Keratinocyte (primary cell): ENCODE measurements around the gene ROBO4. TPM values are rescaled to one million over a fixed set of nuclear protein-coding genes. Genes with fewer than 3 reads are reported as not detected.

Experiments used
- DNase-seq: peaks from one replicate; pipeline ENCODE4 v3.0.0-alpha.2; 2011; ENCODE audit warnings: low read depth, missing footprints, low spot score
- FAIRE-seq: peaks from 2 replicates; lab custom pipeline; 2011; peaks lifted over from hg19 to GRCh38; lab: Jason Lieb, UNC
- H2AFZ ChIP-seq: 2 replicates; pipeline ENCODE4 v1.6.0; 2012; ENCODE audit warnings: low read length, control low read depth, inconsistent platforms; ENCODE audit not compliant: control insufficient read depth
- H3K27ac ChIP-seq: 2 replicates; pipeline ENCODE4 v1.5.1; 2011; ENCODE audit warnings: low read length; ENCODE audit not compliant: control insufficient read depth, insufficient read depth
- H3K27me3 ChIP-seq: 3 replicates; pipeline ENCODE4 v1.6.0; 2011; ENCODE audit warnings: low read length; ENCODE audit not compliant: control insufficient read depth, insufficient read depth; ENCODE audit errors: extremely low read depth
- H3K36me3 ChIP-seq, 2 experiments: 2 replicates in 1 of 2; 3 replicates in 1 of 2; pipeline ENCODE4 v1.5.1; 2011; ENCODE audit warnings: low read length in 2 of 2, mild to moderate bottlenecking in 1 of 2; ENCODE audit not compliant: control insufficient read depth in 2 of 2, insufficient read depth in 2 of 2; ENCODE audit errors: extremely low read depth in 1 of 2
- H3K4me1 ChIP-seq: 3 replicates; pipeline ENCODE4 v1.5.1; 2011; ENCODE audit warnings: low read length; ENCODE audit not compliant: control insufficient read depth, insufficient read depth; ENCODE audit errors: extremely low read depth
- H3K4me2 ChIP-seq: 3 replicates; pipeline ENCODE4 v1.6.0; 2011; ENCODE audit warnings: low read depth, low read length; ENCODE audit not compliant: control insufficient read depth, insufficient read depth; ENCODE audit errors: extremely low read depth
- H3K4me3 ChIP-seq, 3 experiments: fragments of 200-600 bp in 1 of 3; sonication (generic) in 1 of 3; 2 replicates in 2 of 3; 3 replicates in 1 of 3; pipeline ENCODE4 v1.5.1; 2011 to 2016; ENCODE audit warnings: low read length in 3 of 3, mild to moderate bottlenecking in 3 of 3, control low read depth in 2 of 3, inconsistent platforms in 1 of 3, low read depth in 1 of 3, mixed read lengths in 1 of 3, mixed run types in 1 of 3, moderate library complexity in 1 of 3; ENCODE audit not compliant: control insufficient read depth in 2 of 3, insufficient read depth in 2 of 3; ENCODE audit errors: extremely low read depth in 1 of 3
- H3K79me2 ChIP-seq: 2 replicates; pipeline ENCODE4 v1.6.0; 2012; ENCODE audit warnings: low read length; ENCODE audit not compliant: control insufficient read depth, insufficient read depth
- H3K9ac ChIP-seq: 3 replicates; pipeline ENCODE4 v1.6.0; 2011; ENCODE audit warnings: low read length; ENCODE audit not compliant: control insufficient read depth, insufficient read depth; ENCODE audit errors: extremely low read depth
- H3K9me1 ChIP-seq: 3 replicates; pipeline ENCODE4 v1.6.0; 2011; ENCODE audit warnings: low read length; ENCODE audit not compliant: control insufficient read depth, insufficient read depth; ENCODE audit errors: extremely low read depth
- H3K9me3 ChIP-seq: 2 replicates; pipeline ENCODE4 v1.5.1; 2012; ENCODE audit warnings: low read depth, low read length; ENCODE audit not compliant: control insufficient read depth
- H4K20me1 ChIP-seq: 3 replicates; pipeline ENCODE4 v1.6.0; 2011; ENCODE audit warnings: low read length; ENCODE audit not compliant: control insufficient read depth, insufficient read depth; ENCODE audit errors: extremely low read depth
- CTCF ChIP-seq, 3 experiments: IDR thresholded peaks in 1 of 3; conservative IDR thresholded peaks in 1 of 3; optimal IDR thresholded peaks in 1 of 3; 2 replicates in 2 of 3; 3 replicates in 1 of 3; pipeline versions ENCODE3 to v1.5.1; 2011; ENCODE audit warnings: low read length in 3 of 3, mild to moderate bottlenecking in 3 of 3, moderate library complexity in 2 of 3, control low read depth in 1 of 3, inconsistent platforms in 1 of 3; ENCODE audit not compliant: insufficient read depth in 2 of 3; ENCODE audit errors: extremely low read depth in 1 of 3
- EZH2 ChIP-seq: IDR thresholded peaks from one replicate; pipeline ENCODE4 v1.6.1; 2012; ENCODE audit warnings: inconsistent platforms, mild to moderate bottlenecking, low read length, moderate library complexity
- dilution Hi-C: fragments of 300-500 bp; cut with MboI; formaldehyde crosslinking; loops from one replicate; pipeline ENCODE4 v1.7.0; 2020; ENCODE audit warnings: low sequenced_read_pairs; ENCODE audit not compliant: extremely low pct_ligation_motif_present
- polyA plus RNA-seq, 5 experiments: library from polyadenylated mRNA; depleted of rRNA in 3 of 5; stranded (reverse) in 3 of 5; stranded (forward) in 1 of 5; unstranded in 1 of 5; fragments of >200 nt; gene quantifications; 1 replicate in 1 of 5; 2 replicates in 3 of 5; 3 replicates in 1 of 5; pipeline versions ENCODE4 v1.2.1 to v1.2.3, GENCODE V29; 2011 to 2012; ENCODE audit warnings: missing spikeins in 2 of 5, low read depth in 1 of 5, low replicate concordance in 1 of 5

ROBO4 gene
- polyA plus RNA-seq, 1 donor (not counting 4 experiments of a cell fraction or from before 2014, with no cell fraction given): 0.94 TPM

DNA sequence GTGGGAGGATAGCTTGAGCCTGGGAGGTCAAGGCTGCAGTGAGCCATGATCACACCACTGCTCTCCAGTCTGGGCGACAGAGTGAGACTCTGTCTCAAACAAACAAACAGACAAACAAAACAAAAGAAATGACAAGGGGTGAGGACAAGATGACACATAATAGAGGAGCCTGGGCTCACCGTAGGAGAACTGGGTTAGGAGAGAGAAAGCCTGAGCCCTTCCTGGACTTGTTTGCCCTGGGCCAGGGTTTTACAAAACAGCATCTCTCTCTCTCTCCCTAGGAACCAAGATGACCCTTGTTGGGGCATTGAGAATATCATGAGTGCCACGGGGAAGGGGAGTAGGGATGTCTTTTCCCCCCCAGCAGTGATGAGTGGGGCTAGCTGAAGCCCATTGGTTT is 16.7 kb downstream of the ROBO4 start:
- Histone ChIP-seq H3K9me3 (no peaks in the 10 kb centered on the region), H3K4me1 (peaks cover 11% of the 10 kb centered on the region), H3K36me3 (peaks cover 0 to 1% of the 10 kb centered on the region in 2 experiments), H3K9ac (no peak overlapping the region), H3K27ac (no peak overlapping the region), H3K27me3 (peaks cover 1% of the 10 kb centered on the region), H3K9me1 (no peaks in the 10 kb centered on the region), H3K79me2 (no peaks in the 10 kb centered on the region), H3K4me3 (no peak overlapping the region), H2AFZ (no peak overlapping the region), H4K20me1 (no peaks in the 10 kb centered on the region), H3K4me2 (no peak overlapping the region)
- FAIRE-seq (no peak), DNase-seq (no peak)
- no peak for TF ChIP-seq CTCF (optimal IDR thresholded peaks at IDR 0.05 in 1 of 3, IDR thresholded peaks at IDR 0.05 in 1 of 3, conservative IDR thresholded peaks at IDR 0.05 in 1 of 3; ENCODE audit: extremely low read depth in 1 of 3, insufficient read depth in 2 of 3, low read length in 3 of 3)
- no peak for TF ChIP-seq EZH2
- dilution Hi-C loops: no loop called here

DNA sequence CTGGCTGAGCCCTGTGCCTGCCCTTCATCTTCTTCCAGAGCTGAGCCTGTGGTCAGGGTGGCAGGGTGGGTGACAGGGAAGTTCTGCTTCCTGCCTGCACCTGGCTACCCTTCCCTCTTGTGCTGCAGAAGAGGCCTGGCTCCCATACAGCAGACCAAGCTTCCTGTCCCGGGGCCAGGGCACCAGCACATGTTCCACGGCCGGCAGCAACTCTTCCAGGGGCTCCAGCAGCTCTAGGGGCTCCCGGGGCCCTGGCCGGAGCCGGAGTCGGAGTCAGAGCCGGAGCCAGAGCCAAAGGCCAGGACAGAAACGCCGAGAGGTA is 17.4 kb downstream of the ROBO4 start:
- TF ChIP-seq CTCF (optimal IDR thresholded peaks at IDR 0.05 in 1 of 3, IDR thresholded peaks at IDR 0.05 in 1 of 3, conservative IDR thresholded peaks at IDR 0.05 in 1 of 3; ENCODE audit: extremely low read depth in 1 of 3, insufficient read depth in 2 of 3, low read length in 3 of 3): no peak
- TF ChIP-seq EZH2: no peak
- no peak overlapping the region for H3K27ac ChIP-seq
- H3K4me2 ChIP-seq: no peak overlapping the region
- H3K9ac ChIP-seq: no peak overlapping the region
- no peak overlapping the region for H2AFZ ChIP-seq
- H3K36me3 ChIP-seq: peaks cover 0 to 1% of the 10 kb centered on the region in 2 experiments
- FAIRE-seq (no peak), DNase-seq (no peak)
- no peaks in the 10 kb centered on the region for H4K20me1 ChIP-seq
- H3K79me2 ChIP-seq: no peaks in the 10 kb centered on the region
- dilution Hi-C loops: no loop called here
- no peak overlapping the region for H3K4me3 ChIP-seq
- H3K9me3 ChIP-seq: no peaks in the 10 kb centered on the region
- H3K4me1 ChIP-seq: peaks cover 15% of the 10 kb centered on the region
- H3K27me3 ChIP-seq: peaks cover 6% of the 10 kb centered on the region
- no peaks in the 10 kb centered on the region for H3K9me1 ChIP-seq
